Caco-2 (cell line): ENCODE results near the gene FIBIN. TPM values are rescaled to one million over a fixed set of nuclear protein-coding genes. Genes with fewer than 3 reads are reported as not detected.

ENCODE experiments used
- Bru-seq: library from RNA; stranded (reverse); fragments of 400-500 nt; gene quantifications from one replicate; lab custom pipeline; 2021; lab: Mats Ljungman, UMichigan
- BruChase-seq, 2 experiments: library from RNA; stranded (reverse); fragments of 400-500 nt; gene quantifications; one replicate each; lab custom pipeline; 2021; lab: Mats Ljungman, UMichigan
- BruUV-seq: library from RNA; stranded (reverse); fragments of 400-500 nt; replicated peaks from 2 replicates; lab custom pipeline; 2021; lab: Mats Ljungman, UMichigan
- CTCF ChIA-PET: fragments of 300-600 bp; sonication (Branson Sonifier 250); formaldehyde crosslinking; loops from one replicate; lab custom pipeline; 2022; ENCODE audit warnings: antibody characterized with exemption; lab: Charles Lee
- POLR2A ChIA-PET: fragments of 300-600 bp; sonication (Branson Sonifier 250); formaldehyde crosslinking; loops from one replicate; lab custom pipeline; 2022; ENCODE audit warnings: antibody characterized with exemption; lab: Charles Lee
- DNase-seq, 2 experiments: peaks; one replicate each; pipeline versions ENCODE4 v3.0.0 to v3.0.0-alpha.2; 2020 to 2022
- H3K27me3 ChIP-seq: replicated peaks from 2 replicates; pipeline ENCODE4 v1.6.0; 2011; ENCODE audit warnings: low read length; ENCODE audit not compliant: control insufficient read depth, insufficient read depth
- H3K36me3 ChIP-seq: 2 replicates; pipeline ENCODE4 v1.5.1; 2011; ENCODE audit warnings: low read length; ENCODE audit not compliant: control insufficient read depth, insufficient read depth
- H3K4me1 ChIP-seq: fragments of 250-450 bp; sonication (Bioruptor Pico); 2 replicates; pipeline ENCODE4 v1.5.1; 2020; ENCODE audit warnings: mild to moderate bottlenecking
- H3K4me3 ChIP-seq: 2 replicates; pipeline ENCODE4 v1.5.1; 2011; ENCODE audit warnings: low read depth, mild to moderate bottlenecking, control low read depth, low read length
- H3K9me3 ChIP-seq: fragments of 250-450 bp; sonication (Bioruptor Pico); 2 replicates; pipeline ENCODE4 v1.5.1; 2020; ENCODE audit warnings: mild to moderate bottlenecking, moderate library complexity
- H3K27ac Mint-ChIP-seq: one replicate; pipeline ENCODE4 v1.8.0; 2022; ENCODE audit warnings: mixed read lengths; ENCODE audit not compliant: unreplicated experiment
- H3K27me3 Mint-ChIP-seq: one replicate; pipeline ENCODE4 v1.8.0; 2022; ENCODE audit warnings: mixed read lengths; ENCODE audit not compliant: insufficient read depth, unreplicated experiment
- H3K36me3 Mint-ChIP-seq: one replicate; pipeline ENCODE4 v1.8.0; 2022; ENCODE audit warnings: mild to moderate bottlenecking, mixed read lengths; ENCODE audit not compliant: insufficient read depth, unreplicated experiment
- H3K4me1 Mint-ChIP-seq: one replicate; pipeline ENCODE4 v1.8.0; 2022; ENCODE audit warnings: low read depth, mixed read lengths; ENCODE audit not compliant: unreplicated experiment
- H3K4me3 Mint-ChIP-seq: one replicate; pipeline ENCODE4 v1.8.0; 2022; ENCODE audit warnings: mild to moderate bottlenecking, moderate library complexity, mixed read lengths; ENCODE audit not compliant: unreplicated experiment
- H3K9me3 Mint-ChIP-seq: one replicate; pipeline ENCODE4 v1.8.0; 2022; ENCODE audit warnings: mixed read lengths; ENCODE audit not compliant: unreplicated experiment
- intact Hi-C: fragments of 100-400 bp; cut with micrococcal nuclease; formaldehyde crosslinking; loops from one replicate; pipeline ENCODE4 v1.10.0; 2022; ENCODE audit not compliant: unreplicated experiment
- long read RNA-seq: library from polyadenylated mRNA; stranded (forward); transcript quantifications from one replicate; pipeline ENCODE4 v2.0.0, GENCODE V29; 2022
- total RNA-seq: library from RNA; stranded (reverse); gene quantifications from 2 replicates; pipeline ENCODE4 v1.2.3, GENCODE V29; 2022
- TF ChIP-seq, protein P1 (sequence below), 2 experiments: fragments of 200-600 bp in 1 of 2; IDR thresholded peaks; 1 replicate in 1 of 2; 2 replicates in 1 of 2; pipeline versions ENCODE4 v1.5.1 to v1.8.0; 2011 to 2022; ENCODE audit warnings: antibody characterized with exemption in 1 of 2, control low read depth in 1 of 2, inconsistent platforms in 1 of 2, low read depth in 1 of 2, low read length in 1 of 2, mild to moderate bottlenecking in 1 of 2, moderate library complexity in 1 of 2; ENCODE audit not compliant: insufficient read depth in 1 of 2, severe bottlenecking in 1 of 2, unreplicated experiment in 1 of 2

Gene FIBIN
- total RNA-seq (0.16 TPM in 1 of 2 replicates, not detected in the other), Bru-seq, nascent RNA (percentile 13 among the genes with signal in this experiment), BruChase-seq, experiment 1, labeled RNA remaining after a 2-hour chase (not detected), BruChase-seq, experiment 2, labeled RNA remaining after a 6-hour chase (not detected)
- long read RNA-seq, result 0 reads

DNA sequence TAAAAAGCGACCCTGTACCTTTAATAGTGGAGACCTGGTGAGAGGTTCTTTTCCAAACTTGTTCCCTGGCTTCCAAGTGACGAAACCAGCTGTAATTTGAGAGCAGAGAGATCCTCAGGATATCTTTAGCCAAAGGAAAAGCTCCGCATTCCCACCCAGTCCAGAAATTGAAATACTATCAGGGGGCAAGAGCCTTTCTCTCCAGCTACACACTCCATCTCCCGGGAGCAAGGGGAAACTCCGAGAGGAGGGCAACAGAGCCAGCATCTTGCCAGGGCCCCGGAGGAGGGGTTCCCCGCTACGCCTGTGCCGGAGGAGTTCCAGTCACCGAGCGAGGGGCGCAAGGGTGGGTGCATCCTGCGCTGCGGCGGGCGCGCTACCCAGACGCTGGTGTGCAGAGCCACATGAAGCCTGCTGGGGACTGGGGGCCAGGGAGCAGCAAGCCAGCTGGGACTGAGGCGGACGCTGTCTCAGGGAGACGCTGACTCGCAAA is at the start of gene FIBIN:
Gene FIBIN, plus strand, starts transcription at position 148 of the 493 bp plus-strand sequence. CDS start 415 bp downstream, outside the sequence.
- ChIA-PET POLR2A (no interaction called here), CTCF (interaction anchor here (0.7 kb wide), 1 partner anchor 669 kb away, joined by 7 read pairs; no protein-coding TSS in a partner anchor)
- no peaks in the 10 kb centered on the region for H3K4me1 ChIP-seq
- Mint-ChIP-seq H3K36me3 (no peaks in the 10 kb centered on the region), H3K27me3 (peaks cover 2% of the 10 kb centered on the region), H3K9me3 (no peaks in the 10 kb centered on the region), H3K4me1 (no peaks in the 10 kb centered on the region), H3K27ac (no peak within 1 kb of the TSS), H3K4me3 (no peak within 1 kb of the TSS)
- no TSS peak for BruUV-seq
- H3K4me3 ChIP-seq, result no peak within 1 kb of the TSS
- intact Hi-C loops, result no loop called here
- H3K27me3 ChIP-seq, result no peaks in the 10 kb centered on the region
- no peaks in the 10 kb centered on the region for H3K36me3 ChIP-seq
- TF ChIP-seq, protein P1, sequence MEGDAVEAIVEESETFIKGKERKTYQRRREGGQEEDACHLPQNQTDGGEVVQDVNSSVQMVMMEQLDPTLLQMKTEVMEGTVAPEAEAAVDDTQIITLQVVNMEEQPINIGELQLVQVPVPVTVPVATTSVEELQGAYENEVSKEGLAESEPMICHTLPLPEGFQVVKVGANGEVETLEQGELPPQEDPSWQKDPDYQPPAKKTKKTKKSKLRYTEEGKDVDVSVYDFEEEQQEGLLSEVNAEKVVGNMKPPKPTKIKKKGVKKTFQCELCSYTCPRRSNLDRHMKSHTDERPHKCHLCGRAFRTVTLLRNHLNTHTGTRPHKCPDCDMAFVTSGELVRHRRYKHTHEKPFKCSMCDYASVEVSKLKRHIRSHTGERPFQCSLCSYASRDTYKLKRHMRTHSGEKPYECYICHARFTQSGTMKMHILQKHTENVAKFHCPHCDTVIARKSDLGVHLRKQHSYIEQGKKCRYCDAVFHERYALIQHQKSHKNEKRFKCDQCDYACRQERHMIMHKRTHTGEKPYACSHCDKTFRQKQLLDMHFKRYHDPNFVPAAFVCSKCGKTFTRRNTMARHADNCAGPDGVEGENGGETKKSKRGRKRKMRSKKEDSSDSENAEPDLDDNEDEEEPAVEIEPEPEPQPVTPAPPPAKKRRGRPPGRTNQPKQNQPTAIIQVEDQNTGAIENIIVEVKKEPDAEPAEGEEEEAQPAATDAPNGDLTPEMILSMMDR (IDR thresholded peaks at IDR 0.05; ENCODE audit: insufficient read depth in 1 of 2, low read depth in 1 of 2, low read length in 1 of 2, severe bottlenecking in 1 of 2, unreplicated experiment in 1 of 2), result no peak
- no peak for DNase-seq
- H3K9me3 ChIP-seq, result no peaks in the 10 kb centered on the region

DNA sequence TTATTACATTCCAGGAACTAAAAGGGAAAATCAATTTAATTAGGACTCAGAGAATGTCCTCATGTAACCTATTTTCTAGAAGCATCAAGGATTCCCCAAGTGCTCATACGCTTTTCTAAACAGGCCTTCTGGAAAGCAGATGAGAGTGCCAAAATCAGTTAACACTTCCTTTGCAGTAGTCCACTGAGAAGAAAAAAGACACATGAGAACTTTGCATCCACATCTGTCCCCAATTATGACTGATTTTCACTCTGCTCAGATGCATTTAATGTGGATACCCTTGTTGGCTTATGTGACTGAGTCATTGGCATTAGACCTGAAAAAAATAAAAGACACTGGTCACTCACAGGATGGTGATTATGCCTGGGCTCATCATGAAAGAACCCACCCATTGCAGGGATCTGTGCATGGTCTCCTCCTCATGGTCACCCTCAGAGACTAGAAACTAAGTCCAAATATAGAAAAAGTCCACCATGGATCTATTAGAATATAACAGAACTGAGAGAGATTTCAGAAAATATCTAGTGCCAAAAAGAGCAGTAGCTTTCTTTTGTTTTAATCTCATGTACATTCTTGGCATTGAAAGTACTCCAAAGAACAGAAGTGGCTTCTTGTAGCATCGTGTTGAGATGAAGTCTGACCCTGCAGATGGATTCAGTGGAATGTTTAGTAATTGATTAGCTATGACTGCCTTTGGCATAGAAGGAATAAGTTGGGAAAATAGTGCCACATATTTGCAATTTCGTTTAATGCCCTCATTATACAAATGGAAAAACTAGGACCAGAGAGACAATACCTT is 48.8 kb upstream of the FIBIN start:
- CTCF ChIA-PET, result no interaction called here
- no peak for DNase-seq
- Mint-ChIP-seq H3K4me3 (no peak overlapping the region), H3K4me1 (no peaks in the 10 kb centered on the region), H3K27me3 (no peaks in the 10 kb centered on the region), H3K27ac (no peak overlapping the region), H3K9me3 (no peaks in the 10 kb centered on the region), H3K36me3 (no peaks in the 10 kb centered on the region)
- no TSS peak for BruUV-seq
- no peak overlapping the region for H3K4me3 ChIP-seq
- no peaks in the 10 kb centered on the region for H3K9me3 ChIP-seq
- POLR2A ChIA-PET, result no interaction called here
- H3K4me1 ChIP-seq, result peaks cover 4% of the 10 kb centered on the region; the same call in 1 of the 2 replicates
- H3K36me3 ChIP-seq, result no peaks in the 10 kb centered on the region
- TF ChIP-seq, protein P1 (IDR thresholded peaks at IDR 0.05; ENCODE audit: insufficient read depth in 1 of 2, low read depth in 1 of 2, low read length in 1 of 2, severe bottlenecking in 1 of 2, unreplicated experiment in 1 of 2), result no peak
- H3K27me3 ChIP-seq, result no peaks in the 10 kb centered on the region
- intact Hi-C loops, result no loop called here

DNA sequence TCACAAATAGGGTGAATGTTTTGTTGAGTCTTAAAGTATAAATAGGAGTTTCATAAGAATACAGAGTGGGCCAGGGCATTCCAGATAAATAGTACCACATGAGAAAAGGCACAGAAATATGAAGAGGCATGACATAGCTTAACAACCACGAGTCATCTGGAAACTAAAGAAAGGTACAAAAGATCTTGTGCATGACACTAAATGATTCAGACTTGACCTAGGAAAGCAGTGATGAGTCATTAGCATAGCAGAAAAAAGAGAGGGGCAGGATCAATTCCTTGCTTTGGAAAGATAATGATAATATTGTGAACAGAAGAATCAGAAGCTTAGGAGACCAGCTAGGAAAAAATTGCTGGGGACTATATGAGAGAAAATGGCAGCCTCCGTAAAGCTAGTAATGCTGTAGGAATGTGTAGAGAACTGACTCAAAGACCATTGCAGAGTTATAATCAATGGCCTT is 47.6 kb upstream of the FIBIN start:
- CTCF ChIA-PET, result no interaction called here
- H3K36me3 Mint-ChIP-seq, result no peaks in the 10 kb centered on the region

More for the DNA sequence above, 47.6 kb upstream of the FIBIN start:
- intact Hi-C loops, result no loop called here
- POLR2A ChIA-PET, result no interaction called here
- DNase-seq, result no peak
- Mint-ChIP-seq H3K4me3 (no peak overlapping the region), H3K27me3 (no peaks in the 10 kb centered on the region), H3K4me1 (no peaks in the 10 kb centered on the region), H3K27ac (no peak overlapping the region), H3K9me3 (no peaks in the 10 kb centered on the region)
- Histone ChIP-seq H3K9me3 (no peaks in the 10 kb centered on the region), H3K4me3 (no peak overlapping the region), H3K4me1 (no peaks in the 10 kb centered on the region), H3K27me3 (no peaks in the 10 kb centered on the region), H3K36me3 (no peaks in the 10 kb centered on the region)
- TF ChIP-seq, protein P1 (IDR thresholded peaks at IDR 0.05; ENCODE audit: insufficient read depth in 1 of 2, low read depth in 1 of 2, low read length in 1 of 2, severe bottlenecking in 1 of 2, unreplicated experiment in 1 of 2), result no peak
- BruUV-seq, result no TSS peak
